HG02588 (cell line): ENCODE measurements around the gene TTLL11.
"Not testable (repeated sequence)": the region's sequence is repeated elsewhere in the genome, so short reads cannot be mapped to it uniquely, and the experiment has no call there.

Experiments used
- ATAC-seq: cut with Tn5 transposase; IDR thresholded peaks from one replicate; pipeline ENCODE4 v1.9.1; 2021; ENCODE audit warnings: mild to moderate bottlenecking, moderate library complexity; ENCODE audit not compliant: unreplicated experiment

TTLL11 gene

GRCh38 chr9:121912812-121913627 is 180.1 kb downstream of the TTLL11 start:
- ATAC-seq = no peak

- ATAC-seq = no peak
These were observed 182.5 kb downstream of the TTLL11 start for GRCh38 chr9:121910491-121911040.

GRCh38 chr9:121909111-121909510 is 184.0 kb downstream of the TTLL11 start:
- no peak for ATAC-seq

- no peak for ATAC-seq
These were observed 186.8 kb downstream of the TTLL11 start for GRCh38 chr9:121906074-121906870.

- ATAC-seq = no peak
These were observed 190.5 kb downstream of the TTLL11 start for GRCh38 chr9:121902461-121903135.

- ATAC-seq = no peak
These were observed 191.5 kb downstream of the TTLL11 start for GRCh38 chr9:121901616-121902015.

- ATAC-seq = no peak
These were observed 192.9 kb downstream of the TTLL11 start for GRCh38 chr9:121900163-121900562.

- ATAC-seq = no peak
These were observed 194.3 kb downstream of the TTLL11 start for GRCh38 chr9:121898856-121899255.

- ATAC-seq = no peak
These were observed 196.0 kb downstream of the TTLL11 start for GRCh38 chr9:121897140-121897539.

GRCh38 chr9:121896545-121896943 is 196.6 kb downstream of the TTLL11 start:
- ATAC-seq = no peak

GRCh38 chr9:121895818-121896544 is 197.1 kb downstream of the TTLL11 start:
- no peak for ATAC-seq

GRCh38 chr9:121895358-121895757 is 197.8 kb downstream of the TTLL11 start:
- ATAC-seq = no peak

GRCh38 chr9:121894380-121894779 is 198.7 kb downstream of the TTLL11 start:
- not testable (repeated sequence) for ATAC-seq

GRCh38 chr9:121893786-121894185 is 199.3 kb downstream of the TTLL11 start:
- ATAC-seq = no peak

GRCh38 chr9:121892706-121893105 is 200.4 kb downstream of the TTLL11 start:
- ATAC-seq = no peak

GRCh38 chr9:121890746-121891145 is 202.4 kb downstream of the TTLL11 start:
- ATAC-seq = no peak

GRCh38 chr9:121889990-121890563 is 203.0 kb downstream of the TTLL11 start:
- no peak for ATAC-seq

- ATAC-seq = no peak
These were observed 204.7 kb downstream of the TTLL11 start for GRCh38 chr9:121888438-121888775.

- ATAC-seq = no peak
These were observed 205.3 kb downstream of the TTLL11 start for GRCh38 chr9:121887553-121888437.
